ENCODE data around the gene GABRG3.

The GABRG3 gene

DNA sequence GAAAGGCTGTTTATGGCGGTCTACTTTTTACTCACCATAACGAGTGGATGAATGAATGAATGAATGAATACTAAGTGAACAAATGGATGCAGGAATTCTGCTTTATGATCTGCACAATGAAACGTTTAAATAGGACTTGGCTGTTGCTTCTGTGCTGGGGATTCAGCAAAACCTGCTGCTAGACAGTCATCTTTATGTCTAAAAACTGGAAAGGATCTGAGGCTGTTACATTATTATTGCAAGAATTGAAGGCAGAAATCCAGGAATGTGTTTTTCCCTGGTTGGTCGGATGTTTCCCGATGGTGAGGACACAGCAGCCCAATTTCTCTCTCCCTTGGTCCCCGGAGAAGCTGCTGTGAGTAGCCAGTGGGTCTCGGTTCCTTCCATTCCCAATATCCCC is 94.2 kb downstream of the GABRG3 start:
- DNase-seq (ENCODE audit: low read depth), result no peak

DNA sequence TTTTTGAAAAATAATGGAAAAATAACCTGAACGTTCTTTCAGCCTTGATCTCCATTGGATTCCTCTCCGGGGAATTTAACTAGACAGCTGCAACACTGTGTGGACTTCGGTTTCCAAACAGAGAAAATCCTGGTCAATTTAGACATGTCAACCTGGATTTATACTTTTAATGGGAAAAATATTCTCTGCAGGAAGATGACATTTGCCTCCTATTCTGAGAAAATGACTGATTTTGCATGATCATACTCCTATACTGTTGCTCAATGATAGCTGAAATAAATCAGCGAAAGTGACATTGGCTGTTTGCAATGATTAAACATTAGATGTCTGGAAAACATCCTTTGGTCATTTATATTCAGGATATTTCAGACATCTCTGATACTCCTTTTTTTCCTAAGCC is 94.8 kb downstream of the GABRG3 start:
- DNase-seq (ENCODE audit: low read depth), result no peak

DNA sequence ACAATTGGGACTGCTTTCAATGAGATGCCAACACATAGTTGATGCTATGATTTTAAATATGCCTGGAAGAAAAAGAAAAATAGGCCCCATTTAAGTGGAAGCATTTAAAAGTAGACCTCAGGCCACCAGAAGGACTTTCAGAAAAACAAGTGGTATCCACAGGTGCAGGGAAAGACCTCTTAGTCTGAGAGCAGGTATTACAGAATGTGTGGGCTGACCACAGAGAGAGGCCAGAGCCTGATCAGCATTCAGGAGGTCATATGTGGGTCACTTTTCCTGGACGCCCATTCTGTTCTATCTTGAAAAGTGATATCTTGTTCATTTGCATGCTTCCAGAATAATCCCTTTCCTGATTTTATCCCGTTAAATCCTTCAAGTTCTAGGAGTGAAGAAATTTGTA is 95.5 kb downstream of the GABRG3 start:
- no peak for DNase-seq (ENCODE audit: low read depth)

DNA sequence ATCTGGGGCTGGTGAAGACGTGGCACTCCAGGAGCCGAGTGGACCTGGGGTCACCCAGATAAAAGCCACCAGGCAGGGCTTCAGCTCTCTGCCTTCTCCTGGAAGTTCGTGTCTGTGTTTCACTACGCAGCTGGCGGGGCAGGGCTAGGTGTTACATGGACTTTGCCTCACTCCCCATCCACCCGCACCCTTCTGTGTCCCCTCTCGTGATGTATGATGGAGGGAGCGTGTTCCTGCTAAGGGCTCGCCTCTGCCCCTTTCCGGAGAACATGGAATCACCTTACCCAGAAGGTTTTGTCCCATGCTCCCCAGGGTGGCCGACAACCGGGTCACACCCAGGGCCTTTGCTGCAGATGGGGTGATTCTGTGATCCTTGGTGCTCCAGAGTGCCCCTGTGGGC is 96.2 kb downstream of the GABRG3 start:
- DNase-seq (ENCODE audit: low read depth), result no peak

DNA sequence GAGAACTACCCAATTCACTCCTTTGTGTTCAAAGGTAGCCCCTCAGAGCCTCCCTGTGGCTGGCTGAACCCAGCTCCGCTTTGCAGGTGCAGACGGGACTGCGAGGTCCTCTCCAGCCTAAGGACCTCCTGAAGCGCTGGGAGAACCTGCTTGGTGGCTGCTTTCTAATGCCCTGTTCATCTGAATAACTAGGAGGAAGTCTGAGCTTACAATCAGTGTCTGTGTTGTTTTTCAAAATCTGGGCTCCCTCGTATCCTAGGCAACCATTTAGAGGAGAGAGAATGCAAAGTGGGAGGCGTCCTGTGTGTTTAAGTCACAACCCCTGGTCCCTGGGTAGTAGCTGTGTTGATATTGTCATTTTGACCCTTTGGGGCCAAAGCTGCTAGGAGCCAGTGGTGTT is 99.9 kb downstream of the GABRG3 start:
- DNase-seq (ENCODE audit: low read depth), result no peak

DNA sequence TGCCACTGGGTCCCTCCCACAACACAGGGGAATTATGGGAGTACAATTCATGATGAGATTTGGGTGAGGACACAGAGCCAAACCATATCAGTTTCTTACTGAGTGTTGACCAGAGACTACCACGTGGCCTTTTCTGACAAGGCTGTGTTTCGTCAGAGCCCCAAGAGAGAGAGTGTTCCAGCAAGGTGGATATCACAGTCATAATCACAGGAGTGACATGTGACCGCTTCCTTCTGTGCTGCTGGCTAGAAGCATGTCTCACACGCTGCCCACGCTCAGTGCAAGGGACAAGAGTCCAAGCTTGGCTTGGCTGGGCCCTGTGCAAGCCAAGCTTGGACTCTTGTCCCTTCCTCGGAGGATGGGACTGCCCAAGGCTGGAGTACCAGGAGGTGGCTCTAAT is 103.2 kb downstream of the GABRG3 start:
- DNase-seq (ENCODE audit: low read depth), result no peak

DNA sequence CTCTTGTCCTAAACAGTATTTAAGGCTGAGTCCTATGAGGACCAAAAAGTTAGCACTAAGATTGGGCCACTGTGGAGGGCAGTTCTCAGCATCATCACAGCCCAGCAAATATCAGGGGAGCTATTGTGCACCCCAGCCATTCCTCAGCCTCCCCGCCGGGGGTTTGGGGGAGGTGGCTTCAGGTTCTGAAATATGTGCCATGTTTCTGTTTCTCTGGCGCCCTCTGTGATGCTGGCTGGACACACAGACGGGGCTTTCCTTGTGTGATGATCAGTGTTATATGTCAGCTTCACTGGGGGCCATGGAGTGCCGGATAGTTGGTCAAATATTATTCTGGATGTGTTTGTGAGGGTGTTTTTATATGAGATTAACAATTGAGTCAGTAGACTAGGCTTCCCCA is 106.8 kb downstream of the GABRG3 start:
- DNase-seq (ENCODE audit: low read depth), result no peak

DNA sequence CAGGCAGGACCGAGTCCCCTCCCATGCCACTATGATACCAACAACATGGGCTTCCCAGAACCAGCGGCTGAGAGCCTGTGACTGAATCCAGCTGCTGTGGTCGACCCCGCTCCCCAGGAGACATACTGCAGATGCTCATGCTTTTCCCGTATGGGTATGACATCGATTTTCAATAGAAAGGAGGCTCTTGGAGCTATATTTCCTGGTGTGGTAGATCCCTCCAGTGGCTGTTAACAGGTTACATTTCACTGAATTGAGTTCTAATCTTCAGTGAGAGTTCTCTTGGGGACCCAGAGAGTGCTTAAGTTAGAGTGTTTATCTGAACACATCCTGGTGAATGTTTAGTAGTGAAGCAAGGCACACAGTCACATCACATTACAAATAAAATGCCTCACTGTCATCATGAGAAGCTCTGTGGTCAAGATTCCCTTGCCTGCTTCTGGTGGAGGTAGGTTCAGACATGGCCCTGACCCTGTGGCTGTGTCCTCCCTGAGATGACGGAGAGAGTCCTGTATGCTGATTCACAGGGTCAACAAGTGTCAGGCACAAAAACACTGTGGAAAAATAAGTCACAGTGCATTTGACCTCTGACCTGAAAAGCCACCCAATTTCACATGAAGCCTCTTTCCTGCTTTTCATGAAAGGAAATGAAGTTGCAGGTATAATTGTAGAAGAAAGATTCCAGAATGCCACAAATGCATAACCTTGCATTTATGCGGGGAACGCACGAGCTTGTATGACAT is 110.9 kb downstream of the GABRG3 start:
- DNase-seq (ENCODE audit: low read depth), result no peak

DNA sequence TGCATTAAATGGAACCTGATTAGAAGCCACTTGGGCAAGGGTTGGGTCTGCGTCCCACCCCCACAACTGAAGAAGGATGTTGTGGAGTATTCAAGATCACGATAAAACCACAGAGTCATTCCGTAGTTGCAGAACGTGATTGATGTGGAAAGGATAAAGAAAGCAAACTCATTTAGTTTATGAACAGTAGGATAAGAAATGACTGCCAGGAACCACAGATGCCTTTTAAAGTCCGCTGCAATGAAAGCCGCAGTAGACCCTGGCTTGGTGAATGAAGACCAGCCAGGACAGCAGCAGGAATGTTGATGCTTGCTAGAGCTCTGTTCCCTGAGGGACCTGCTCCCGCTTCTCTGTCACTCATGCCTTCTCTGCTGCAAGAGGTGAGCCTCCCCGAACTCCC is 111.5 kb downstream of the GABRG3 start:
- no peak for DNase-seq (ENCODE audit: low read depth)

DNA sequence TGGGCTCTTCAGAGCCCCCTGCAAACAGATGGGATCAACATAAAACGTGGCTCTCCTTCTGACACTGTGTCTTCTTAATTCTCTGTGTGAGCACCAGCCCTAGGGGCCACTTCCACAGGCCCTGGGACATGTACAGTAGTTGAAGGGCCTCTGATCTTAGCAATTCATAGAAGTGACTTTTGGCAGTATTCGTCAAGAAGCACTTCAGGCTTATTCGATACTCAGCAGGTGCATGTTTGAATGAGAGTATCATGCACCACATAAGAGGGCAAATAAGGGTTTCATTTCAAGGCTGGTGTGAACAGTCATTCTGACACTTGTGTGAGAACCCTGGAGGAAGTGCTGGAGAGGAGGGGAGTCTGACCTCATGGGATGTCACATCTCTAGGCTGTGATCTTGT is 113.9 kb downstream of the GABRG3 start:
- DNase-seq (ENCODE audit: low read depth), result no peak

DNA sequence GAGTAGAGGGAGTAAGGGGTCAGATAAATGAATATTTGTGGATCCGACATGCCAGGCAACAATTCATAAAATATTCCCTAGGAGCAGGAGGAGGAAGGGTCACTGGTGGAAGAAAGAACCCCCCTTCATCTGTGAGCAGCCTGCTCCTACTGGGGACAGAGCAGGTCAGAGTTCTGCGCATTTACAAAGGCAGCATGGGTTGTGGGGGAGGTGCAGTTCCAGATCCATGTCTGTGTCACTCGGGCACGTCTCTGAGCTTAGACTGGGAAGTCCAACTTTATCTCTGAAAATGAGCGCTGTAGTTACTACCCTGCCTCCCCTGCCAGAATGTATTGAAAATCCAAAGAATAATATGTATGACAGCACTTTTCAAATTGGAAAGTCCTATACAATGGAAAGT is 115.2 kb downstream of the GABRG3 start:
- DNase-seq (ENCODE audit: low read depth), result no peak

DNA sequence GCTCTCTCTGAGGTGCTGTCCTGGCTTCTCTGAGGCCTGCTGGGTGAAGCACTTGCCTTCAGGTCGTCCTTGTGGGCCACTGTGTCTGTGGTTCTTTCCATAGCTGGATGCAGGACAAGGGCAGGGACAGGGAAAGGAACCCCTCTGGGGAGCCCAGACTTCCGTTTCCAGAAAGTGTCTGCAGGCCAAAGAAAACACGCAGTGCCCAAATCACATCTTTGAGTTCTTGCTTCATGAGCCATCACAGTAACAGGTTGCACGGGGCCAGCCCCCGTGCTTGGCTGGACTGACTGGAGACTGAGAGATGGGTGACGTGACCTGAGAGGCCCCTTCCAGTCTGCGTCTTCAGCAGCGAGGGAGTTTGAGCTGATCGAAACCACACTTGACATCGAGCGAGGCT is 115.8 kb downstream of the GABRG3 start:
- DNase-seq (ENCODE audit: low read depth), result no peak

DNA sequence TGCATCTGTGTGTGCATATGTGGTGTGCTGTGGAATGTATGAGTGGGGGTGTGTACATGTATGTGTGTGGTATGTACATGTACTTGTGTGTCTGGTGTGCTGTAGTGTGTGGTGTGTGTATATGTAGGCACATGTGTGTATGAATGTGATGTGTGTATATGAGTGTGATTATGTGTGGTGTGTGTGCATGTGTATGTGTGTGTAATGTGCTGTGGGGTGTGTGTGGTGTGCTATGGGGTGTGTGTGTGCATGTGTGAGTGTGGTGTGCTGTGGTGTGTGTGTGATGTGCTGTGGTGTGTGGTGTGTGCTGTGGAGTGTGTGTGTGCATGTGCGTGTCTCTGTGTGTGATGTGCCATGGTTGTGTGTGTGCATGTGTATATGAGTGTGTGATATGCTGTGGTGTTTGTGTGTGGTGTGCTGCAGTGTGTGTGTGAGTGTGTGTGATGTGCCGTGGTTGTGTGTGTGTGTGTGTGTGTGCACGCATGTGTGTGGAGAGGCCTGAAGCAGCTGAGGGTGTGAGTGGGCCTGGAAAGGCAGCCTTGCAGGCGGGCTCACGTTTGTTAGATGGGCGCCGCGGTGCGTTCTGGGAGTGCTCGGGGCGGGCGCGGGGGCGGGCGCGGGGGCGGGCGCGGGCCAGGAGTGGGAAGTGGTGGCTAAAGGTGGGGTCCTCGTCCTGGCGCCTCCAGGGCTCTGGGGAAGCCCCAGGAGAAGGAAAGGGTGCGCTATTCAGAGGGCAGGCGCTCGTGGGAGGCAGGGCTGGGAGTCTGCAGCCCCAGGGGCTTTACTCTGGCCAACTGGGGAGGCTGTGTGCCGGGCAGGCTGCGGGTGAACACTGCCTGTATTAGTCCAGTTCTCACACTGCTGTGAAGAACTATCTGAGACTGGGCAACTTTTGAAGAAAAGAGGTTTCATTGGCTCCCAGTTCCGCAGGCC is 116.9 kb downstream of the GABRG3 start:
- DNase-seq (ENCODE audit: low read depth), result no peak

DNA sequence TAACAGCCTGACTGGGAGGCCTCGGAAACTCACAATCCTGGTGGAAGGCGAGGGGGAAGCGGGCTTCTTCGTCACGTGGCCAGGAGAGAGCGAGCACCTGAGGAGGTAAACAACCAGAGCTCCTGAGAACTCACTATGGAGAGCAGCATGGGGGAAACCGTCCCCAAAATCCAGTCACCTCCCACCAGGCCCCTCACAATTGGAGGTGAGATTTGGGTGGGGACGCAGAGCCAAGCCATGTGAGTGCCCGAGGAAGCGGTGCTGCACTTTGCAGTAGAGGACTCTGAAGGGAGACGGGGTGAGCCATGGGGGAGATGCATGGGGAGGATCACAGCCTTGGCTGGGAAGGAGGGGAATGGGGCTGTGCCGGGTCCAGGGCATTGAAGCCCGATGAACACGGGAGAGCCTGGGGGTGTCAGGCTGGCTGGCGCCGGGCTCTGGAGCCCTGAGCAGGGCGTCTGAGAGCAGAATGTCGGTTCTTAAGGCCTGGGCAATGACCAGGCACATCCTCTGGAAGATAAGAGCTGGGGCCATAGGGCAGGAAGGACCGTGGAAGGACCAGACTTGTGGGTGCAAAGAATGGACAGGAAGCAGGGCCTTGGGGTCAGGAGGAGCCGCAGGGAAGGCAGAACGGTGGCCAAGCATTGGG is 117.7 kb downstream of the GABRG3 start:
- no peak for DNase-seq (ENCODE audit: low read depth)

DNA sequence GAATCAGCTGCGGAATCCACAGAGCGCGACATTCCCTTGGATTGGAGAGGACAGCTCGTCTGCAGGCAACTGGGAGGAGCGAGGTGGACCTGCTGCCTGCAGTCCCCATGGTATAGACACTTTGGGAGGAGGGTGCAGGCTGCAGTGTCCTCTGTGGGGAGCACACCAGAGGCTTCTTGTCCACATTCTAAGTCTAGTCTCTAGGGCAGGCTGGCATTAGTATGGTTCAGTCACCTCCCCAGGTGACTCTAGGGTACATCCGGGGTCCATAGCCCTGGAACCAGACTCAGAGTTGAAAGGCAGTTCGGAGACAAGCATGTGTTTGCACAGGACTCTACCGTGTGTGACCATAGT is 118.2 kb downstream of the GABRG3 start:
- no peak for DNase-seq (ENCODE audit: low read depth)

DNA sequence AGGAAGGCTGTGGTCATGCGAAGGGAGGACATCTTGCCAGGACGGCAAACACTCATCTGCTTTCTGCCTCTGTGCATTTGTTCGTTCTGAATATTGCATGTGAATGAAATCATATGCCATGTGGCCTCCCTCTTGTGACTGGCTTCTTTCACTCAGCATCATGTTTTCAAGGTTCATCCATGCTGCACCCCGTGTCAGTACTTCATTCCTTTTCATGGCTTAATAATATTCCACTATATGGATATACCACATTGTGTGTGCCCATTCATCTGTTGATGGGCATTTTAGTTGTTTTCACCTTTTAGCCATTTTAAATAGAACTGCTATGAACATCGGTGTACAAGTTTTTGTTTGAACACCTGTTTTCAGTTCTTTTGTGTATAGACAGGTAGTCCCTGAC is 118.7 kb downstream of the GABRG3 start:
- no peak for DNase-seq (ENCODE audit: low read depth)

DNA sequence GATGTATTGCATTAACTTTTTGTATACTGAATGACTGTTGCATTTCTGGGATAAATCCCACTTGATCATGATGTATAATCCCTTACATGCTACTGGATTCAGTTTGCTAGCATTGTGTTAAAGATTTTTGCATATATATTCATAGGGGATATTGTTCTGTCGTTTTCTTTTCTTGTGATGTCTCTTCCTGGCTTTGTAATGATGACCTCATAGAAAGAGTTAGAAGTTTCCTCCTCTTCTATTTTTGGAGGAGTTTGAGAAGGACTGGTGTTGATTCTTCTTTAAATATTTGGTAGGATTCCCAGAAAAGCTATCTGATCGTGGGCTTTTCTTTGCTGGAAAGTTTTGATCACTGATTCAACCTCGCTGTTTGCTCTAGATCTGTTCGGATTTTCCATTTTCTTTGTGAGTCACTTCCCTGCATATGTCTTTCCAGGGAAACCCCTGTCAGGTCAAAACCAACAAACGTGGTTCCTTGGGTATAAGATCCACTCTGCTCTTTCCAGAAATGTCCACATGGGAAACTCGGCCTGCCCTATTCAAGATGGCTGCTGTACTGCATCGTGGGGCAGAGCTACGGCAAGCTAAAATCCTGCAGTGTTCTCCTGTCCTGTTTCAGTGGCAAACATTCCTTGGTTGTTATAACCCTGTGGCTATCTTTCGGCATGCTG is 120.4 kb downstream of the GABRG3 start:
- DNase-seq (ENCODE audit: low read depth), result no peak

DNA sequence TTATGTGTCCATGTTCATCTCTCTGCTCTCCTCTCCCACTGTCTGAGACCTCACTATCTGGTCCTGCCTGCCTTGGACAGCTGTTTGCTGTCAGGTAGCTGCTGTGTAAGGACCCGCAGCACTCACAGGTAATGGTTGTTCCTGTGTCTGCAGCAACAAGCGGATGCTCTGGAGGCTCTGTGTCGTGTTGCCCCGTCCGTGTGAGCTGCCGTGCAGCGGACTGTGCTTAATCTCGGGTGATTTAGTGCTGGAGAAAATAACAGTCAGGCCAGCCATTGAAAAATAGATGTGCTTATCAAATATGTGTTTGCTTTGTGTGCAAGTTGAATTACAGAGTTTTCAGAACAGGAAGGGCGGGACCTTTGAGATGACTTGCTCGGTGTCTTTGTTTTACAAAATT is 121.4 kb downstream of the GABRG3 start:
- no peak for DNase-seq (ENCODE audit: low read depth)

DNA sequence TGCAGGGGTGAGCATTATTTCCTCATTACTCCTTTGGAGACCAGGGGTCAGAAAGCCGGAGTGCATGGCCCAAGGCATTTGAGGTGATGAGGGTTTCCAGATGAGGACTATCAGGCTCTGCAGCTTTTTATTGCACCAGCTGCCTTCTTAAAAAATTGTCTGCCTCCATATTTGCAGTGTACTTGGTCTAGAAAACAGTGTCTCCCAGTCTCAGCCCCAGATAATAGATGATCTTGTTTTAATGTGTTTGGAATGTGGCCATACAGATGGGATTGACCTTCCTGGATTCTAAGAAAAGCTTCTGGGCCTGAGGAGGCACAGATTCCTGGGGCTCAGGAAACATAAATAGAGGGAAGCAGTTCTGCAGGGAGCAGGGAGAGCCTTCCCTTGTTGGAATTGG is 123.3 kb downstream of the GABRG3 start:
- DNase-seq (ENCODE audit: low read depth), result no peak

DNA sequence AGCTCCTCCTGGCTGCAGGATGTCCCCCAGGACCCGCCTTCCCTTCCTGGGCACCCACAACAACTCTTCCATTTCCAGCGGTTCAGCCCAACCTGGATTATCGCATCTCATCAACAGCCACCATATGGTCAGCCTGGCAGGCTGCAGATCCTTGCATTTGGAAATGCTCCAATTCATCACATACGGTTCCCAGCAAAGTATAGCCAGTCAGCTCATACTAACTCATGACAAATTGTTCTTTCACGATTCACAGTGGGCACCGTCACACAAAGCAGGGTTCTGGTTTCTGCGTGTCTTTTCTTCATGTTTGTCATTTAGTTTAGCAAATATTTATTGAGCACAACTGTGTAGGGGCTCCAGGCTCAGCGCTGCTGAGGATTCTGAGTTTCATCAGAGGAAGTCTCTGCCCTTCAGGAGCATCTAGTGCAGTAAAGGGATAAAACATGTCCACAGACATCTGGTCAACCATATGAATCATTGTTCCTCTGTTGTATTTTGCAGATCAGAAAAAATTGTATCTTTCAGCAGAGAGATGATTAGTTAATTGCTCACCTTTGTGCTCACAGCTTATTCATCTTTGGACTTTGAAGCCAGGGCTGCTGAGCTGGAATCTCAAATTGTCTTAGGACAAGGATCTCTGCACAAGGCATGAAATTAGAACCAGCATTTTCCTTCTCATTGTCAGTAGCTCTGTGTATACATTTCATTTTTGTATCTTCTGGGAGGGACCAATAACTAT is 125.1 kb downstream of the GABRG3 start:
- DNase-seq (ENCODE audit: low read depth), result no peak

DNA sequence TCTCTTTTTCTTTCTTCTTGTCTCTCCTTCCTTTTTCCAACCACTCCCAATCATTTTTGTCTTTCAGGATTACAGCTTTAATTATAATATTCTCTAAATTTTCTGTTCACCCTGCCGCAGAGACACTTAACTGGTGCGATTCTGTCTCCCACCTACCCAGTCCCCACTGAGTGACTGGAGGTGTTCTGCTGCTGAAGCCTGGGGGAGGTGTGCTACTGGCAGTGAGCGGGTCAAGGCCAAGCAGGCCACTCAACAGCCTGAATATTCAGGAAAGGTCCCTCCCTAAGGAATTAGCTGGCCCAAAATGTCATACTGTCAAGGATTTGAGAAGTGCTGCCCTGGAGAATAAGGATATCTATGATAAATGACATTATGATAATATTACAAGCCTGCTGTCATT is 126.5 kb downstream of the GABRG3 start:
- no peak for DNase-seq (ENCODE audit: low read depth)

DNA sequence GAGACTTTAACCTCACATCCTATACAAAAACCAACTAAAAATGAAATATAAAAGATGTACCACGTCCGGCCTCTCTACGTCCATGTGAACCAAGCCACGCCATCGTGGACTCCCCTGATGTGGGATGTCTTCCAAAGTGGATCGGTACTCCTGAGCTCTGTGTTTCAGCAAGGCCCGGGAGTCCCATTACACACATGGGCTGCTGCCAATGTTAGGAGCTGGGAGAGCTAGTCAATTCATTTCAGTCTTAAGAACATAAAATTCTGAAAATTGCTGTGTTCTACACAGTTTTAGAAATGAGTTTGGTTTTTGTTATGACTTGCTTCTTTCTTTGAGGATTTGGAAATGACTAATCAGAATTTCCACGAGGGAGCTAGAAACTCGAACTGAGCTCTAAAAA is 131.0 kb downstream of the GABRG3 start:
- DNase-seq (ENCODE audit: low read depth), result no peak

Data from GM04503 (cell line).